Panc1 (cell line): ENCODE measurements around the gene HOXC9. TPM values are rescaled to one million over a fixed set of nuclear protein-coding genes. Genes with fewer than 3 reads are reported as not detected.
A peak's percentile ranks its signal among the peaks of the same experiment; 100 is the strongest.

Source experiments
- ATAC-seq: fragments of 200-7000 bp; cut with Tn5 transposase; 2 replicates; pipeline ENCODE4 v1.9.1; 2020; ENCODE audit warnings: mild to moderate bottlenecking, moderate library complexity
- BruUV-seq: library from RNA; stranded (reverse); fragments of 400-500 nt; replicated peaks from 2 replicates; lab custom pipeline; 2021; lab: Mats Ljungman, UMichigan
- CTCF ChIA-PET: fragments of 300-600 bp; sonication (Branson Sonifier 250); formaldehyde crosslinking; loops from one replicate; lab custom pipeline; 2022; ENCODE audit warnings: antibody characterized with exemption; lab: Charles Lee
- POLR2A ChIA-PET: fragments of 300-600 bp; sonication (Branson Sonifier 250); formaldehyde crosslinking; loops from one replicate; lab custom pipeline; 2022; ENCODE audit warnings: antibody characterized with exemption; lab: Charles Lee
- DNase-seq: peaks from one replicate; pipeline ENCODE4 v3.0.0-alpha.2; 2010; ENCODE audit warnings: low read depth, low spot score
- H3K27ac ChIP-seq: 2 replicates; pipeline ENCODE4 v1.5.1; 2011; ENCODE audit warnings: mild to moderate bottlenecking, low read length, inconsistent platforms
- H3K27me3 ChIP-seq: fragments of 200-500 bp; sonication (Bioruptor generic); 2 replicates; pipeline ENCODE4 v1.6.0; 2014; ENCODE audit warnings: low read length, inconsistent platforms; ENCODE audit not compliant: control insufficient read depth, insufficient read depth
- H3K36me3 ChIP-seq: fragments of 200-500 bp; sonication (Bioruptor generic); 2 replicates; pipeline ENCODE4 v1.5.1; 2014; ENCODE audit warnings: inconsistent platforms, mild to moderate bottlenecking, low read length, moderate library complexity; ENCODE audit not compliant: control insufficient read depth, insufficient read depth
- H3K4me1 ChIP-seq: 2 replicates; pipeline ENCODE4 v1.5.1; 2011; ENCODE audit warnings: inconsistent platforms, mild to moderate bottlenecking, low read length, moderate library complexity; ENCODE audit not compliant: control insufficient read depth, insufficient read depth
- H3K4me3 ChIP-seq, 2 experiments: 2 replicates each; pipeline ENCODE4 v1.5.1; 2011 to 2012; ENCODE audit warnings: low read depth in 2 of 2, low read length in 2 of 2, mild to moderate bottlenecking in 2 of 2, inconsistent platforms in 1 of 2, moderate library complexity in 1 of 2
- H3K9me3 ChIP-seq: fragments of 200-500 bp; sonication (Bioruptor generic); 2 replicates; pipeline ENCODE4 v1.5.1; 2014; ENCODE audit warnings: low read depth, mild to moderate bottlenecking, inconsistent platforms, low read length, moderate library complexity; ENCODE audit not compliant: control insufficient read depth, insufficient read depth
- CTCF ChIP-seq: fragments of 450-650 bp; IDR thresholded peaks from 2 replicates; pipeline ENCODE4 v1.5.1; 2017; ENCODE audit warnings: mild to moderate bottlenecking
- POLR2AphosphoS5 ChIP-seq: IDR thresholded peaks from 2 replicates; pipeline ENCODE4 v1.6.1; 2012; ENCODE audit warnings: mild to moderate bottlenecking, low read depth, low read length, moderate library complexity
- REST ChIP-seq, 2 experiments: IDR thresholded peaks; 2 replicates each; pipeline ENCODE4 v1.6.1; 2011 to 2012; ENCODE audit warnings: low read depth in 2 of 2, control low read depth in 1 of 2, low read length in 1 of 2, mild to moderate bottlenecking in 1 of 2, moderate library complexity in 1 of 2; ENCODE audit not compliant: insufficient read depth in 1 of 2
- SIN3A ChIP-seq: IDR thresholded peaks from 2 replicates; pipeline ENCODE4 v1.6.1; 2012; ENCODE audit warnings: low read depth, mild to moderate bottlenecking, low read length, moderate library complexity, borderline replicate concordance; ENCODE audit not compliant: insufficient read depth
- TCF7L2 ChIP-seq: IDR thresholded peaks from 2 replicates; pipeline ENCODE4 v1.6.1; 2011; ENCODE audit warnings: mild to moderate bottlenecking, low read depth, low read length, inconsistent platforms
- in situ Hi-C: cut with HindIII; loops from 2 replicates; pipeline ENCODE4 v1.10.0; 2016; ENCODE audit warnings: low sequenced_read_pairs, low pct_unique_long_range_greater_than_20kb
- intact Hi-C: fragments of 100-400 bp; cut with micrococcal nuclease; formaldehyde crosslinking; loops from one replicate; pipeline ENCODE4 v1.10.0; 2022; ENCODE audit not compliant: unreplicated experiment
- total RNA-seq: library from RNA; stranded (reverse); gene quantifications from one replicate; pipeline ENCODE4 v1.2.1, GENCODE V29; 2021; ENCODE audit not compliant: unreplicated experiment

Gene HOXC9
- total RNA-seq, 1 experiment from 2014 or later, result 37.2 TPM

- H3K9me3 ChIP-seq, result no peaks in the 10 kb centered on the region
- POLR2A ChIA-PET, result interaction anchor here (1.0 to 1.6 kb wide), 2 partner anchors 10 to 14 kb away, joined by 5 to 16 read pairs; partner anchors contain the start of gene HOXC9
- DNase-seq, result no peak
- H3K27ac ChIP-seq, result peak overlapping the region; percentile 99
- no peaks in the 10 kb centered on the region for H3K27me3 ChIP-seq
- H3K4me3 ChIP-seq, result peak overlapping the region; percentile 66 to 67
- H3K4me1 ChIP-seq, result peaks cover 17% of the 10 kb centered on the region
- CTCF ChIA-PET, result interaction anchor here (0.6 to 1.2 kb wide), 6 partner anchors 12 to 232 kb away, joined by 3 to 14 read pairs (median 8); partner anchors contain the start of gene HOXC9
- intact Hi-C loops, result no loop called here
- BruUV-seq, result no TSS peak
- no peak for ATAC-seq
- in situ Hi-C loops, result no loop called here
- no peaks in the 10 kb centered on the region for H3K36me3 ChIP-seq
- TF ChIP-seq POLR2AphosphoS5 (no peak), REST (IDR thresholded peaks at IDR 0.05; ENCODE audit: insufficient read depth in 1 of 2, low read depth in 2 of 2, low read length in 1 of 2) (no peak), SIN3A (no peak), CTCF (no peak), TCF7L2 (no peak)
Measured at GRCh38 chr12:53985692-53985993, 14.3 kb upstream of the HOXC9 start.

- Histone ChIP-seq H3K4me3 (peak overlapping the region; percentile 66 to 67), H3K27me3 (no peaks in the 10 kb centered on the region), H3K9me3 (no peaks in the 10 kb centered on the region), H3K27ac (peak overlapping the region; percentile 99), H3K4me1 (peaks cover 12% of the 10 kb centered on the region), H3K36me3 (no peaks in the 10 kb centered on the region)
- POLR2A ChIA-PET, result interaction anchor here (0.6 to 1.6 kb wide), 5 partner anchors 13 to 206 kb away, joined by 3 to 7 read pairs (median 5); partner anchors contain the start of gene HOXC9
- TF ChIP-seq CTCF, result no peak
- TF ChIP-seq TCF7L2, result no peak
- no peak; the same call in 1 of the 2 replicates for TF ChIP-seq SIN3A
- TF ChIP-seq REST (IDR thresholded peaks at IDR 0.05; ENCODE audit: insufficient read depth in 1 of 2, low read depth in 2 of 2, low read length in 1 of 2), result no peak; a peak in 1 of 4 replicates
- no peak; the same call in none of the 2 replicates for TF ChIP-seq POLR2AphosphoS5
- CTCF ChIA-PET, result interaction anchor here (0.8 kb wide), 1 partner anchor 232 kb away, joined by 3 read pairs; no protein-coding TSS in a partner anchor
- no TSS peak for BruUV-seq
- DNase-seq (no peak), ATAC-seq (no peak; the same call in 1 of the 2 replicates)
- intact Hi-C loops (no loop called here), in situ Hi-C loops (no loop called here)
Measured at GRCh38 chr12:53985994-53986685, 13.8 kb upstream of the HOXC9 start.
